GM19193 (cell line): ENCODE data around the gene SEC61A1.

Source experiments
- POLR2A ChIP-seq: IDR thresholded peaks from 4 replicates; pipeline ENCODE4 v1.6.1; 2011; ENCODE audit not compliant: insufficient read depth, insufficient read length; ENCODE audit errors: extremely low read depth

The SEC61A1 gene

GRCh38 chr3:128041344-128041743, 10.9 kb upstream of the SEC61A1 start:
- no peak for TF ChIP-seq POLR2A

DNA sequence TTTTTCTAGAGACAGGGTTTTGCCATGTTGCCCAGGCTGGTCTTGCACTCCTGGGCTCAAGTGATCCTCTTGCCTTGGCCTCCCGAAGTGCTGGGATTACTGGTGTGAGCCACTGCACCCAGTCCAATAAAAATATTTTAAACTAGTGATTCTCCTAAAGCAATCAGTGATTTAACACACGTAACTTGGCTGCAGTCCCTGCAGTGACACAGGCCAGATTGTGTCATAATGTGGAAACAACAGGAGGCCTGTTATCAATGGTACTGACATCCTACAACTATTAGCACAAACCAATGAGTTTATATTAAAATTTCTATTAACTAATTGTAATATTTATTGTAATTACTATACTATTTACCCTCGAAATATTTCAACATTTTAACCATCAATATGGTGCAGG, 1.6 kb upstream of the SEC61A1 start:
- no peak for TF ChIP-seq POLR2A

GRCh38 chr3:128051459-128051836, 789 bp upstream of the SEC61A1 start:
- no peak for TF ChIP-seq POLR2A

- no peak for TF ChIP-seq POLR2A
These were observed 536 bp downstream of the SEC61A1 start for GRCh38 chr3:128052595-128053351.

GRCh38 chr3:128053614-128054013, 1.4 kb downstream of the SEC61A1 start:
- no peak for TF ChIP-seq POLR2A

GRCh38 chr3:128054367-128054766, 2.1 kb downstream of the SEC61A1 start:
- TF ChIP-seq POLR2A, result no peak

DNA sequence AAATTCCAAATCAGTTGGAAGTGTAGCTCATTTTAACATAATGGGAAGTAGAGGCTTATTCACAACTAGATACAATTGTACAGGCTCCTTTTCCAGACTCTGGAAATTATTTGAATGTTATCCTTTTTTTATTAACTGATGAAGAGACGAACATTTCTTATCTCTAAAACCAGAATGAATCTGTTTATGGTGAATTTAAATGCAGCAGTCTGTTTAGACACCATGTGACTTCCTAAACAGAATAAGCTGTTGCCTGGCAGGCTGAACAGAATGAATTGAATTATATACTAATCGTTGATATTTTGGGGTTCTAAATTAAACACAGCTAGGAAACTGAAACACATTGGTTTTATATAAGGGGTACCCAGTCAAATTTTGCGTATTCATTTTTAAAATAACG, 4.0 kb downstream of the SEC61A1 start:
- no peak for TF ChIP-seq POLR2A

DNA sequence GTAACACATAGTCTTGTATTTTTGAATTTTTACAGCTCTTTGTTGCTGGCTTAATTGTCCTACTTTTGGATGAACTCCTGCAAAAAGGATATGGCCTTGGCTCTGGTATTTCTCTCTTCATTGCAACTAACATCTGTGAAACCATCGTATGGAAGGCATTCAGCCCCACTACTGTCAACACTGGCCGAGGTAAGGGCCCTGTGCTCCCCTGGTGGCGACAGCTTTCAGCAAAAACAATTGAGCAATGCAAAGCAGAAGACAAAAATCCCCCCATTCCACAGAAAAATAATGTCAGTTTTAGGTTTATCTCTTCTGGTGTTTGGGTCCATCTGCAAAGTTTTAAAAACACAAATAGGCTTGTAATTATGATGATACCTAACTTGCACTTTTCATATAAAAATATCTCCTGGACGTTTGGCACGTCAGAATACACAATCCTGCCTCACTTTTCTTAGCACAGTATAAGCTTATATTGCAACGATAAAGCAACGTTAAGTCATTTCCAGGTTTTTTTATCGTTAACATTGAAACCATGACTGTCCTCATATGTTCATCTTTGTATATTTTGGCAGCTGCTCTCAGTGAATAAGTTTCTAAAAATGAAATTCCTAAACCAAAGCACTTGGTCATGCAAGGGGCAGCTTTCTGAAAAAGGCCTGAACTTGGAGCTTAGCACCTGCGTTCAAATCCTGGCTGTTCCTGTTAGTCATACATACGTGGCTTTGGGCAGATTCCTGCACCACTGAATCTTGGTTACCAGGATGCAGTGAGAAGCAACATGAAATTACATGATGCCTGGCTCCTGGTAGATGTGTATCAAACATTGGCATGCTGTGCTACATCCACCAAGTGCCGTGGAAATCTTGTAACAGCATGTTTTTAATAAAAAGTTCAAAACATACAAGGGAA, 8.5 kb downstream of the SEC61A1 start:
- TF ChIP-seq POLR2A, result no peak

- no peak for TF ChIP-seq POLR2A
These were observed 10.0 kb downstream of the SEC61A1 start for GRCh38 chr3:128062033-128062745.

DNA sequence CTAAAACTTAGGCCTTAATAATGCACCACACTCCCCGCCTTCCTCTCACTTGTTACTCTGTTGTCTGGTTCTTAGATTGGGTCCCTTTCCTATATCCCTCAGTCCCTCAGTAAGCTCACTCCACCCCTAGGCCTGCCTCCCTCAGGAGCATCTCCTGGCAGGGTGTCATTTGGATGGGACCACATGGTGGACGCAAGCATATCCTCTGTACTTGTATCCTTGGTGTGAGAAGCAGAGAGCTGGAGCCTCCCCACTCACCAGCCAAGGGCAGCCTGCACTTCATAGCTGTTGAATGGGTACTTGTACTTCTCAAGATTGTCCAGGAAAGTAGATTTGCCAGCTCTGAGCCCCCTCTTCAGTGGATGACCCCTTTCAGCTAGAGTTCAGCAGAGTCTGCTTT, 11.6 kb downstream of the SEC61A1 start:
- no peak for TF ChIP-seq POLR2A

DNA sequence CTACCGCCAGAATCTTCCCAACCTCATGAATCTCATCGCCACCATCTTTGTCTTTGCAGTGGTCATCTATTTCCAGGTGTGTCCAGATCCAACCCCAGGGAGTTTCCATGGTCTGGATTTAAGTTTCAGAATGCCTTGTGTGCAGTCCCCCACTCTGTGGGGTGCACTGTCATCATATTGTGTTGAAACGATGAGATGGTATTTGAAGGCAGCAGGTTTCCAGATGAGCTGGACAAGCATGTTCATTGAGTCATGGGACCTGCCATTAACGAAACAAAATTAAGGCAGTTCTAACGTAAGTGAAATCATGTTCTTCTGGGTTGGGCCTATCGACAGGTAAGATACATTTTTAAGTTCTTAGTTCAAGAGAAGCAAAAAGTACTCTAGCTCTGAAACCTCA, 12.7 kb downstream of the SEC61A1 start:
- TF ChIP-seq POLR2A, result no peak

- TF ChIP-seq POLR2A, result no peak
These were observed 13.9 kb downstream of the SEC61A1 start for GRCh38 chr3:128066114-128066513.

- TF ChIP-seq POLR2A, result no peak
These were observed 14.4 kb downstream of the SEC61A1 start for GRCh38 chr3:128066676-128067075.

GRCh38 chr3:128067489-128067888, 15.3 kb downstream of the SEC61A1 start:
- no peak for TF ChIP-seq POLR2A

DNA sequence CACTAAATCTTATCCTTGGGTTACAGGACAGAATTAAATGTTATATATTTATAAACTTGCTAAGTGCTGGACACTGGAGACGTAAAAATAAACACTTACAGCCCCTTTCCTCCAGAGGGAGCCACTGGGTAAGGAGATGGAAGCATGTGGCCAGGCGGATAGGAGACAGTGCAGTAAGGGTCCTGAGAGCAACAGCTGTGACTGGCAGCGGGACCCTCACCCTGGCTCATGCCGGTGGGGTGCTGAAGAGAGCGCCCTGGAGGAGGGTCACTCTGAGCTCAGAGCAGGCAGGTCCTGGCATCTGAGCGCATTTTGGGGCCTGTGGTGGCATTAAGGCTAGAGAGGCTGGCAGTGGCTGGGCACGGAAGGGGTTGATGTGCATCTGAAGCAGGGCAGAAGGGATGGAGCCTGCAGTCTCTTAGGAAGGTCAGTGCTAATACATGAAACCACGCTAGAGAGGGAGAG, 16.0 kb downstream of the SEC61A1 start:
- no peak for TF ChIP-seq POLR2A
